Skeletal muscle satellite cell (primary cell): ENCODE results near the gene TRA2B.

ENCODE experiments used
- H3K27me3 ChIP-seq: 2 replicates; pipeline ENCODE4 v1.7.0; 2013; ENCODE audit warnings: low read length; ENCODE audit not compliant: control insufficient read depth, insufficient read depth
- H3K36me3 ChIP-seq: 2 replicates; pipeline ENCODE4 v1.7.0; 2013; ENCODE audit warnings: mild to moderate bottlenecking, control low read depth, low read length; ENCODE audit not compliant: insufficient read depth
- H3K4me1 ChIP-seq: 2 replicates; pipeline ENCODE4 v1.7.0; 2013; ENCODE audit warnings: low read length; ENCODE audit not compliant: control insufficient read depth, insufficient read depth
- H3K4me2 ChIP-seq: 2 replicates; pipeline ENCODE4 v1.7.0; 2013; ENCODE audit warnings: mild to moderate bottlenecking, low read length
- H3K4me3 ChIP-seq: 2 replicates; pipeline ENCODE4 v1.7.0; 2013; ENCODE audit warnings: low read length
- H3K9ac ChIP-seq: 2 replicates; pipeline ENCODE4 v1.7.0; 2013; ENCODE audit warnings: mild to moderate bottlenecking, low read depth, low read length, moderate library complexity
- H3K9me3 ChIP-seq: replicated peaks from 2 replicates; pipeline ENCODE4 v1.7.0; 2013; ENCODE audit warnings: mild to moderate bottlenecking, control low read depth, low read length

Gene TRA2B

GRCh38 chr3:185971579-185971978, 33.8 kb upstream of the TRA2B start:
- Histone ChIP-seq H3K4me3 (no peak overlapping the region), H3K4me1 (no peaks in the 10 kb centered on the region), H3K9me3 (no peaks in the 10 kb centered on the region), H3K4me2 (no peak overlapping the region), H3K27me3 (no peaks in the 10 kb centered on the region), H3K9ac (no peak overlapping the region), H3K36me3 (peaks cover 7% of the 10 kb centered on the region)

GRCh38 chr3:185968168-185968567, 30.4 kb upstream of the TRA2B start:
- no peak overlapping the region for H3K4me3 ChIP-seq
- H3K27me3 ChIP-seq: no peaks in the 10 kb centered on the region
- H3K4me1 ChIP-seq: no peaks in the 10 kb centered on the region
- H3K9ac ChIP-seq: no peak overlapping the region
- peaks cover 4% of the 10 kb centered on the region for H3K36me3 ChIP-seq
- no peaks in the 10 kb centered on the region for H3K9me3 ChIP-seq
- H3K4me2 ChIP-seq: no peak overlapping the region

GRCh38 chr3:185966655-185967054, 28.8 kb upstream of the TRA2B start:
- no peak overlapping the region for H3K9ac ChIP-seq
- no peak overlapping the region for H3K4me3 ChIP-seq
- no peaks in the 10 kb centered on the region for H3K9me3 ChIP-seq
- peaks cover 2% of the 10 kb centered on the region for H3K4me1 ChIP-seq
- no peaks in the 10 kb centered on the region for H3K27me3 ChIP-seq
- no peak overlapping the region for H3K4me2 ChIP-seq
- H3K36me3 ChIP-seq: no peaks in the 10 kb centered on the region

- H3K36me3 ChIP-seq: no peaks in the 10 kb centered on the region
- H3K9ac ChIP-seq: no peak overlapping the region
- H3K9me3 ChIP-seq: no peaks in the 10 kb centered on the region
- H3K4me2 ChIP-seq: no peak overlapping the region
- H3K4me1 ChIP-seq: peaks cover 11% of the 10 kb centered on the region
- no peaks in the 10 kb centered on the region for H3K27me3 ChIP-seq
- no peak overlapping the region for H3K4me3 ChIP-seq
Observed at GRCh38 chr3:185965496-185965895, 27.7 kb upstream of the TRA2B start.

GRCh38 chr3:185961675-185962232, 23.9 kb upstream of the TRA2B start:
- H3K9ac ChIP-seq: no peak overlapping the region
- H3K4me2 ChIP-seq: peak overlapping the region; percentile 76
- H3K9me3 ChIP-seq: no peaks in the 10 kb centered on the region
- H3K27me3 ChIP-seq: no peaks in the 10 kb centered on the region
- H3K4me1 ChIP-seq: peaks cover 27% of the 10 kb centered on the region
- H3K4me3 ChIP-seq: peak overlapping the region; percentile 63
- no peaks in the 10 kb centered on the region for H3K36me3 ChIP-seq

DNA sequence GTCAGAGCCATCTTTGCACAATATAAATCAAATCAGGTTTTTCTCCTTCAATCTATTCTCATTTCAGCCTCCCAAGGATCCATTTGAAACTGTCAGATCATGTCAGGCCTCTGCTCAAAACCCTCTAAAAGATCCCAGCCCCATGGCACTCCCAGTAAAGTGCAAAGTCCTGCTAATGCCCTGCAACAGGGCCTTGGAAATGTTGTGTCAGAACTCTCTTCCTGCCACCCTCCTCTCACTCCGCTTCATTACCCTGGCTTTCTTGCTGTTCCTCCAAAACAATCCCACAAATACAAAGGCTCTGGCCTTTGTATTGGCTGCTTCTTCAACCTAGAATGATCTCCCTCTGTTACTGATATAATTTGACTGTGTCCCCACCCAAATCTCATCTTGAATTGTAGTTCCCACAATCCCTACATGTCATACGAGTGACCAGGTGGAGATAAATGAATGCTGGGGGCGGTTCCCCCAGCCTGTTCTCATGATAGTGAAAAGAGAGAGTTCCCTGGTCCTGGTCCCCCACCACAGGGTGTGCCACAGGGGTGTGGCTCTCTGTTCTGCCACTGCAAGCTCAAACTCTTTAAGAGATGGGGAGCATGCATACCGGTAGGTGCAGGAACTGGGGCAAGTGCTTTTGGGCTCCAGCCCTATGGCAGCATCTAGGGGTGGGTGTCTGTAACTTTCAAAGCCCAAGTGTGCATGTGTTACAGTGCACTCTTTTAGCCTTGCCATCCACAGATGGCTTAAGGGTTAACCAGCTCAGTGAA, 22.9 kb upstream of the TRA2B start:
- H3K36me3 ChIP-seq: no peaks in the 10 kb centered on the region
- no peaks in the 10 kb centered on the region for H3K9me3 ChIP-seq
- H3K4me1 ChIP-seq: peaks cover 27% of the 10 kb centered on the region
- H3K4me3 ChIP-seq: peak overlapping the region; percentile 63
- H3K27me3 ChIP-seq: no peaks in the 10 kb centered on the region
- H3K4me2 ChIP-seq: peak overlapping the region; percentile 76
- H3K9ac ChIP-seq: peak overlapping the region; percentile 79

GRCh38 chr3:185959609-185960521, 22.1 kb upstream of the TRA2B start:
- Histone ChIP-seq H3K9me3 (no peaks in the 10 kb centered on the region), H3K9ac (peak overlapping the region; percentile 79), H3K36me3 (no peaks in the 10 kb centered on the region), H3K27me3 (no peaks in the 10 kb centered on the region), H3K4me1 (peaks cover 27% of the 10 kb centered on the region), H3K4me3 (peak overlapping the region; percentile 63), H3K4me2 (peak overlapping the region; percentile 76)

- H3K36me3 ChIP-seq: no peaks in the 10 kb centered on the region
- H3K4me3 ChIP-seq: no peak overlapping the region
- H3K27me3 ChIP-seq: no peaks in the 10 kb centered on the region
- H3K4me2 ChIP-seq: no peak overlapping the region
- no peak overlapping the region for H3K9ac ChIP-seq
- peaks cover 27% of the 10 kb centered on the region for H3K4me1 ChIP-seq
- no peaks in the 10 kb centered on the region for H3K9me3 ChIP-seq
Observed at GRCh38 chr3:185958626-185959025, 20.8 kb upstream of the TRA2B start.

DNA sequence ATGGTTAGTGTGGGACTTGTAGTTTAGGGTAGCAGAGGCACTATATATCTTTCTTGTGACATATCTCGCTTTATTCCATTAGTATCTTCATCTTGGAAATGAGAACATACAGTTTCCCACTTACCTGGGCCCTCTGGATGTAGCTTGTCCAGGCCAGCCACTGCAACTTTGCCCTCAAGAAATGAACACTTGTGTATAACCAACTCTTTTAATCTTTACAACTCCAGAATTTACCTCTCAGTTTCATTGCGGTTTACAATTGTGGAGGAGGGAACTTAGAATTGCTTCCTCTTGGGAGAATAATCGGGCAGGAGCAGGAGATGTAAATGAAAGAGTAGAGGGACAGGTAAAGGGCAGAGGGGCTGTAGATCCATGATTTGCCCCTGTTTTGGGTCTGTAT, 18.4 kb upstream of the TRA2B start:
- Histone ChIP-seq H3K4me1 (peaks cover 21% of the 10 kb centered on the region), H3K4me3 (no peak overlapping the region), H3K4me2 (no peak overlapping the region), H3K36me3 (no peaks in the 10 kb centered on the region), H3K9me3 (no peaks in the 10 kb centered on the region), H3K9ac (no peak overlapping the region), H3K27me3 (no peaks in the 10 kb centered on the region)

DNA sequence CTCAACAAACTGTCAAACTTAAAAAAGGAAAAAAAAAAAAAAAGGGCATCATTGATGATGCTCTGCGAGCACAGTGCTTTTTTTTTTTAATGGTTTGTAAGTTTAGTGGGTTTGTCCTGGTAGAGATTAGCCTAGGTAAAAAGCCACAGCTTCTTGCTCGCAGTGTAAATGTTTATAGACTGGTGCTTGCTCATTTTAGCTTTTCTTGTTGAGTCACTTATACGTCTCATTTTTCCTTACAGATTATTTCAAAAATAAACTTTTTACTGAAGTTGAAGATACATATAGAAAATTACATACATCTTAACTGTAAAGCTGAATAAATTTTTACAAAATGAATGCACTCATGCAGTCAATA, 16.5 kb upstream of the TRA2B start:
- Histone ChIP-seq H3K4me3 (no peak overlapping the region), H3K9ac (no peak overlapping the region), H3K4me2 (no peak overlapping the region), H3K36me3 (no peaks in the 10 kb centered on the region), H3K4me1 (peaks cover 10% of the 10 kb centered on the region), H3K27me3 (no peaks in the 10 kb centered on the region), H3K9me3 (no peaks in the 10 kb centered on the region)

DNA sequence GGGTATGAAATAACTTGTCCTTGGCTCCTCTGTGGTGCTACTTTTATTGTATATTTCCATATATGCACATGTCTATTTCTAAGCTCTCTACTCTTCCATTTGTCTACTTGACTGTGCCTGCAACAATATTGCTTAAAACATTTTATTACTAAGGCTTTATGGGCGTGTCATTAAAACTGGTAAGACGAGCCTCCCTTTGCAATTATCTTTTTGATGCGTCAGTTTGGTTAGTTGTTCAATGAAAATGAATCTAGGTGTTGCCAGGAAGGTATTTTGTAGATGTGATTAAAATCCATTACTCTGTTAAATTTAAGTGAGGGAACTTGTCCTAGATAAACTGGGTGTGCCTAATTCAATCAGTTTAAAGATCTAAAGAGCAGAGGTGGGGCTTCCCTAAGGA, 12.9 kb upstream of the TRA2B start:
- peaks cover 5% of the 10 kb centered on the region for H3K27me3 ChIP-seq
- no peak overlapping the region for H3K4me3 ChIP-seq
- no peaks in the 10 kb centered on the region for H3K4me1 ChIP-seq
- H3K36me3 ChIP-seq: no peaks in the 10 kb centered on the region
- no peak overlapping the region for H3K9ac ChIP-seq
- no peak overlapping the region for H3K4me2 ChIP-seq
- no peaks in the 10 kb centered on the region for H3K9me3 ChIP-seq
